Measurements from ENCODE around the gene NIN.
"Not testable (repeated sequence)": the region's sequence is repeated elsewhere in the genome, so short reads cannot be mapped to it uniquely, and the experiment has no call there.

DNA sequence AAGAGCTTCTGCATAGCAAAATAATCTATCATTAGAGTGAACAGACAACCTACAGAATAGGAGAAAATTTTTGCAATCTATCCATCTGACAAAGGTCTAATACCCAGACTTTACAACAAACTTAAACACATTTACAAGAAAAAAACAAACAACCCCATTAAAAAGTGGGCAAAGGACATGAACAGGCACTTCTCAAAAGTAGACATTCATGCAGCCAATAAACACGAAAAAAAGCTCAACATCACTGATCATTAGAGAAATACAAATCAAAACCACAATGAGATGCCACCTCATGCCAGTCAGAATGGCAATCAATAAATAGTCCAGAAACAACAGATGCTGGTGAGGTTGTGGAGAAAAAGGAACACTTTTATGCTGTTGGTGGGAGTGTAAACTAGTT is 15.9 kb downstream of the NIN start:
- TF ChIP-seq, protein P1, sequence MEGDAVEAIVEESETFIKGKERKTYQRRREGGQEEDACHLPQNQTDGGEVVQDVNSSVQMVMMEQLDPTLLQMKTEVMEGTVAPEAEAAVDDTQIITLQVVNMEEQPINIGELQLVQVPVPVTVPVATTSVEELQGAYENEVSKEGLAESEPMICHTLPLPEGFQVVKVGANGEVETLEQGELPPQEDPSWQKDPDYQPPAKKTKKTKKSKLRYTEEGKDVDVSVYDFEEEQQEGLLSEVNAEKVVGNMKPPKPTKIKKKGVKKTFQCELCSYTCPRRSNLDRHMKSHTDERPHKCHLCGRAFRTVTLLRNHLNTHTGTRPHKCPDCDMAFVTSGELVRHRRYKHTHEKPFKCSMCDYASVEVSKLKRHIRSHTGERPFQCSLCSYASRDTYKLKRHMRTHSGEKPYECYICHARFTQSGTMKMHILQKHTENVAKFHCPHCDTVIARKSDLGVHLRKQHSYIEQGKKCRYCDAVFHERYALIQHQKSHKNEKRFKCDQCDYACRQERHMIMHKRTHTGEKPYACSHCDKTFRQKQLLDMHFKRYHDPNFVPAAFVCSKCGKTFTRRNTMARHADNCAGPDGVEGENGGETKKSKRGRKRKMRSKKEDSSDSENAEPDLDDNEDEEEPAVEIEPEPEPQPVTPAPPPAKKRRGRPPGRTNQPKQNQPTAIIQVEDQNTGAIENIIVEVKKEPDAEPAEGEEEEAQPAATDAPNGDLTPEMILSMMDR (conservative IDR thresholded peaks at IDR 0.05; ENCODE audit: low read depth, low read length) = not testable (repeated sequence)
- not testable (repeated sequence) for TF ChIP-seq CEBPB (IDR thresholded peaks at IDR 0.05; ENCODE audit: low read depth, low read length); SMC3 (IDR thresholded peaks at IDR 0.05; ENCODE audit: low read depth, low read length); RFX5 (IDR thresholded peaks at IDR 0.05; ENCODE audit: low read depth, low read length); RCOR1 (IDR thresholded peaks at IDR 0.05; ENCODE audit: insufficient replicate concordance, low read length); POLR2A (IDR thresholded peaks at IDR 0.05; ENCODE audit: low read depth, low read length); FOS (IDR thresholded peaks at IDR 0.05; ENCODE audit: low read depth, low read length); MAFK (IDR thresholded peaks at IDR 0.05; ENCODE audit: low read depth, low read length)
- TF ChIP-seq, protein P2, sequence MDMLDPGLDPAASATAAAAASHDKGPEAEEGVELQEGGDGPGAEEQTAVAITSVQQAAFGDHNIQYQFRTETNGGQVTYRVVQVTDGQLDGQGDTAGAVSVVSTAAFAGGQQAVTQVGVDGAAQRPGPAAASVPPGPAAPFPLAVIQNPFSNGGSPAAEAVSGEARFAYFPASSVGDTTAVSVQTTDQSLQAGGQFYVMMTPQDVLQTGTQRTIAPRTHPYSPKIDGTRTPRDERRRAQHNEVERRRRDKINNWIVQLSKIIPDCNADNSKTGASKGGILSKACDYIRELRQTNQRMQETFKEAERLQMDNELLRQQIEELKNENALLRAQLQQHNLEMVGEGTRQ (IDR thresholded peaks at IDR 0.05; ENCODE audit: low read depth, low read length) = not testable (repeated sequence)
